Dermis blood vessel endothelial cell (primary cell): ENCODE measurements around the gene FBXL2. TPM values are rescaled to one million over a fixed set of nuclear protein-coding genes. Genes with fewer than 3 reads are reported as not detected.

Experiments used
- DNase-seq: peaks from one replicate; pipeline ENCODE4 v3.0.0; 2010
- total RNA-seq: library from RNA; depleted of rRNA; stranded (reverse); fragments of >200 nt; gene quantifications from 2 replicates; pipeline ENCODE4 v1.2.3, GENCODE V29; 2014

FBXL2 gene, protein sequence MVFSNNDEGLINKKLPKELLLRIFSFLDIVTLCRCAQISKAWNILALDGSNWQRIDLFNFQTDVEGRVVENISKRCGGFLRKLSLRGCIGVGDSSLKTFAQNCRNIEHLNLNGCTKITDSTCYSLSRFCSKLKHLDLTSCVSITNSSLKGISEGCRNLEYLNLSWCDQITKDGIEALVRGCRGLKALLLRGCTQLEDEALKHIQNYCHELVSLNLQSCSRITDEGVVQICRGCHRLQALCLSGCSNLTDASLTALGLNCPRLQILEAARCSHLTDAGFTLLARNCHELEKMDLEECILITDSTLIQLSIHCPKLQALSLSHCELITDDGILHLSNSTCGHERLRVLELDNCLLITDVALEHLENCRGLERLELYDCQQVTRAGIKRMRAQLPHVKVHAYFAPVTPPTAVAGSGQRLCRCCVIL
- total RNA-seq = 23.1 and 25.4 TPM in 2 replicates

DNA sequence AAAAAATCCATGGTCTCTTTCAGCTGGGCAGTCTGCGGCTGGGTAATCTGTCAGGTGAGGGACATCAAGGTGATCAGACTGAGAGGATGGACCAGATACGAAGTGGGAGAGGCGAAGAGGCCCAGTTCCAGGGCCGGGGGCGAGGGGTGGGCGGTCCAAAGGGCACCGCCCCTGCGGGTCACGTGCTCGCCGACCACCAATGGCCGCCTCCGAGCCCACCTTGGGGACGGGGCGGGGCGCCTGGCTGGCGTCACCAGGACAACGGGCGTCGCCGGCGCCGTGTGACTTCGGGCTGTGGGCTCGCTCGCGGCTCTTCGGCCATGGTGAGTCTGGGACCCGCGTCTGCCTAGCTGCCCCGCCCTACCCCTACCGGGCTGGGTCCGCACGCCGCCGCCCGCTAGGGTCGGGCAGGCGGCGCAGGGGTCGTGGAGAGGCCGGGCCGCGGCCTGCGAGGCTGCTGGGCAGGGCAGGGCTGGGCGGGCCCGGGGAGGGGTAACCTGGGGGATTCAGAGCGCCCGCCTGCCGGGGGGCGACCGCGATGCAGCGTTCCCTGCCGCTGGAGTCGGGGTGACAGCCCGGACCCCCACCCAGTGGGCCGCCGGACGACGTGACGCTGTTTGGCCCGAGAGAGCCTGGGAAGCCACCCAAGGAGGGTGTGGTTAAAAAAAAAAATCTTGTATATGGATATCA lies at the start of gene FBXL2:
FBXL2 (plus strand) TSS at position 250 of the 690 bp plus-strand sequence; CDS start at position 321, 71 bp downstream.
- peak; percentile 88 for DNase-seq

DNA sequence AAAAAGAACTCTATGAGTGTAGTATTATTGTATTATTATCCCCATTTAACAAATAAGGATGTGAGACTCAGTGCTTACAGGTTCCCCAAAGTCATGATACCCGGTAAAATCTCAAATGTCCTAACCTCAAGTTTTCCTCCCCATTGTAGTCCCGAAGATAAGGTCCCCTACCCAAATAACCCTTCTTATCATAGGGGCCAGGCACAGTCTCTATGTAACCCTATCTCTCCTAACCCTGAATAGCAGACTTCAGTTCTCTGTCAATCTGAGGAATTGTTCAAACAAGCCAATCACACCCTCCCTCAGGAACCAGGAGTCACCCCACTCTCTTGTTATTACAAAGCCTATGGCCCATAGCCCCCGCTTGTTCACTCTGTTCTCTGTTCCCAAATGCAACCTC lies 48.2 kb upstream of the FBXL2 start:
- no peak for DNase-seq

DNA sequence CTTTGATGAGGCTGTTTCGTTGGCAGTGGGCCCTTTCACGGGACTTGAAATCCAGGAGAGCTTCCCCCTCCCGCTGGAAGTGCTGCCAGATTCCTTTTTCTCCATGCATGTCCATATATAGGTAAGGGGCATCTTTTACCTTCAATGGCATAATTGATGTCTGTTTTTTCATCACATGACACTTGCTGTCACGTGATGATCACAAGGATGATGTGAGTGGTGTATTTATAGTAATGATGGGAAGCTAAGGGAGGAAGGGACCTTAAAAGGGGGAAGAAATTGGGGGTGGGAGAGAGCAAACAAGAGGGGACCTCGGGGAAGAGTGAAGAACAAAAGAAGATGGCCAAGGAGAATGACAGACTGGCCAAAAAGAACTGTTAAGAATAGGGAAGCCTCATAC lies 47.3 kb upstream of the FBXL2 start:
- no peak for DNase-seq

DNA sequence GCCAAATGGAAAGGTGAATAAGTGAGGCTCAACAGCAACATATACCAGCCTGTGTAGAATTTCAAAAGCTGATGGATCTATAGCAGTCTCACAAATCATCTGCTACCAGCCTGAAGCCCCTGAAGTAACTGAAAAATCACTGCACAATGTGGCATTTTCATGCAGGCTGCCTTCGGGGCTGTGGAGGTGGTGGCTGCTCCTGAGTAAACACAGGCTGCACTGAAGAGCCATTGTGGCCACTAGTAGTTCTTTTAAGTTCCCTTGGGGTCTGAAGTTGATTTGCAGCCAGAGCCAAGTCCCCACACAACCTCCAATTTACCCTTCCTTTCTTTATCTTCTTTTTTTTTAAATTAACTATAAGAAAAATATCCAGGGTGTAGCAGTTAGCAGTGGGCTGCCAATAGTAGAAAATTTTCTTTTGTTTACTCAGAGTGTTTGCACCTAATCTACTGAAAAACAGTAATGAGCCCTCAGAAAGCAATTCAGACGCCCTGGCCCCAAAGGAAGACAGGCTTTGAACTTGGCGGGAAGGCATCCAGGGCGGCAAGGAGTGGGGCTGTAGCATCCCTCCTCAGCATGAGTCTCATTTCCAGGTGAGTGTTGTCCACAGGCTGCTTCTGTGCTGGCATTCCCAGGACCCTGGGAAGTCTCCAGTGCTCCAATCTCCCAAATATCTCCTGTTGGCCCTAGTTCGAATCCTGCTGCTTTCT lies 45.3 kb upstream of the FBXL2 start:
- DNase-seq = no peak

DNA sequence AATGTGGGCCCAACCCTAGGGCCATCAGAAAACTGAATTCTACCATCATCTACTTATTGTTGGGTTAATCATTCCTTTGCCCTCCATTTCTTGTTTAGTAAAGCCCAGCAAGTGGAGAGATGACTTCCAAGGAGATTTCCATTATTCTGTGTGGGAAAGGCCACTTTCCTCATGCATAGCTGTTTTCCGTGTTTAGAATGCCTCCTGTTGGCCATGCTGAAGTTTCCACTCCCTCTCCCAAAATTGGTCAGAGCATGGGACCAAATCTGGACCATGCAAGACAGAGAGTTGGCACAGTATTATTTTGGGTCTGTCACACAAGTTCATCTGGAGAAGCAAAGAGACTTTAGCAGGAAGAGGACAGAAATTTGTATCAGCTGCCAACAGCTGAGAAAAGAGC lies 43.4 kb upstream of the FBXL2 start:
- DNase-seq = peak; percentile 14

DNA sequence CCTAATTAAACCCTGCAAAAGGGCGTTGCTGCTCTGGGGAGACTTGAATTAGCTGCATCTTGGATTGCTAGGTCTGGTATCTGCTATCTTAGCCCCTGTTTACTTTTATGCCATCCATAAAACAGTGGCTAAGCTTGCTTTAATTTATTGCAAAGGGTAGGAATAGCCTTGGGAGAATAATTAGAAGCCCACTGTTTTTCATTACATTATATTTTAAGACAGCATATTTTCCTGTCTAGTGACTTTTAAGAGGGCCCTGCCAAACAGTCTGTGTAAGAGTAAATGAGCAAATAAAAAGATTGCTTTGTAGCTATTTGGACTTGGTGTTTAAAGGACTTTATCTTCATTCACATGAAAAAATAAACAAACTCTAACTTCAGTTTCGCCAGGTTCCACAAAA lies 41.2 kb upstream of the FBXL2 start:
- DNase-seq = no peak

DNA sequence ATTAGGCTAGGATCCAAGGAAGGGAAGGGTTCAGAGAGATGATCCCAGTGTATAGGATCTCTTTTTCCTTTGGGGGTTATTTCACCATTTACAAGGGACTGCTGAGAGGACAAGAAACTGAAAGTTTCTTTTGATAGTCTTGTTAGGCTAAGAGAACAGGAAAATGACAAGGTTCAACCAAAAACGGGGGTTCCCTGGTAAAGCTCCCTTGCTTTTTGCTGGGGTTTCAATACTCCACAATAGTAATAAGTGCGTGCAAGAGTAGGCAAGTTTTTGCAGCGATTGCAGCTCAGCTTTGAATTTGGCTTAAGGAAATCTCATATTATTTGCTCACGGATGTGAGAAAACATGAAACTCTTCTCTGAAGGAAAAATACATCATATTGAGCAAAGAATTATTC lies 39.8 kb upstream of the FBXL2 start:
- DNase-seq = no peak

DNA sequence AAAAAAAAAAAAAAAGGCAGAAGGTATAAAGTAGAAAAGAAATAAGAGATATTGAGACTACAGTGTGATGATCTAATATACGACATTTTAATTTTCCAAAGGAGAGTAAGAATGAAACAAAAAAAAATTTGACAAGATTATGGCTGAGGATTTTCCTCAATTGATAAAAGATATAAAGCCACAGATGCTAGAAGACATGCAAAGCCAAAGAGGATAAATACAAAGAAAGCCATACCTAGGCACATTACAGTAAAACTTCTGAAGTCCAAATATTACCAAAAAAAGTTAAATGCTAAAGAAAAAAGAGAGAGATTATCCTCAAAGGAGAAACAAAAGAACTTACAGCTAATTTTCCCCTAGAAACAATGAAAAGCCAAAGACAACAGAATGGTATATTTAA lies 38.3 kb upstream of the FBXL2 start:
- no peak for DNase-seq

DNA sequence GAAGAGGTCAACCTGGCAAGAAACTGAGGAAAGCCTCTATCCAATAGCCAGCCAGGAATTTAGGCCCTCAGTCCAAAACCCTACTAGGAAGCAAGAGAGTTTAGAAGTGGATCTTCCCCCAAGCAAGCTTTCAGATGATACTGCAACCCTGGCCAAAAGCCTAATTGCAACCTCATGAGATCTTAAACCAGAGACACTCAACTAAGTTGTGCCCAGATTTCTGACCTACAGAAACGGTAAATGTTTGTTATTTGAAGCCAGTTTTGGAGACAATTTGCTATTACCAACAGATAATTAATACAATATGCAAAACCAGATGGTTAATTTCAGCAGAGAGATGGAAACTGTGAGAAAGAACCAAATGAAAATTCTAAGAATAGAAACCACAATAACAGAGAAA lies 37.0 kb upstream of the FBXL2 start:
- DNase-seq = no peak

DNA sequence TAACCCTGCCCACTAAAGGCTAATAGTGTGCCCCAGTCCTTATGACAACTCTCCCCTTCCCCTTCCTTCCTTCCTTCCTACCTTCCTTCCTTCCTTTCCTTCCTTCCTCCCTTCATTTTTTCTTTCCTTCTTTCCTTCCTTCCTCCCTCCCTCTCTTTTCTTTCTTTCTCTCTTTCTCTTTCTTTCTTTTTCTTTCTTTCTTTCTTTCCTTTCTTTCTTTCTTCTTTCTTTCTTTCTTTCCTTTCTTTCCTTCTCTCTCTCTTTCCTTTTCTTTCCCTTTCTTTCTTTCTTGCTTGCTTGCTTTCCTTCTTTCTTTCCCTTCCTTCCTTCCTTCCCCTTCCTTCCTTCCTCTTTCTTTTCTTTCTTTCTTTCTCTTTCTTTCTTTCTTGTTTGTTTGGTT lies 30.5 kb upstream of the FBXL2 start:
- no peak for DNase-seq

DNA sequence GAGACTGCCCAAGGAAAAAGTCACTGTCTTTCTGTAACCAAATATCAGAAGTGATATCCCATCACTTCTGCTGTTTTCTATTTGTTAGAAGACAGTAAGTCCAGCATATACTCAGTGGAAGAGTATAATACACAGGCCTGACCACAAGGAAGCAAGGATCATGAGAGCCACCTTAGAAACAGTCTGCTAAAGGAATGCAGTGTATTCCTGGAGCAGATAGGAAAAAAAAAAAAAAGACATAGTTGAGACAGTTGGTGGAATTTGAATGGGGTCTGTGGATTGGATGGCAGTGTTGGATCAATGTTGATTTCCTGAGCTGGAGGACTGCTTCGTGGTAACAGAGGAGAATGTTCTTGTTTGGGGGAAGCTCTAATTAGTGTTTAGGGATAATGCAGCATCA lies 26.5 kb upstream of the FBXL2 start:
- no peak for DNase-seq

DNA sequence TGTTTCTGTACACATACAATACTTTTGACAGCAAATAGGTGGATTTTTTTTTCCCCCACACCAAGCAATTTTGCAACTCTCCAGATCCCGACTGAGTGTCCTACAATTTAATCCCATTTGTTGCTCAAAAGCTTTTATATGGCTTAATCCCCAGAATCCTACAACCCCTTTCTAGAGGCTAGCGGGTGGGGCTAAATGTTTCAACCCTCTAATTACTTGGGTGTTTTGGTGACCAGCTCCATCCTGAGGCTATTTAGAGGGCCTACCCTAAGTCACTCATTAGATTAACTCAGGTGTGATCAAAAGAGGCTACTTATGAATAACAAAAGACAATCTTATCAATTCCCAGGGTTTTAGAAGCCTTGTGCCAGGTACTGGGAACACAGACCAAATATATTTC lies 21.0 kb upstream of the FBXL2 start:
- DNase-seq = no peak

DNA sequence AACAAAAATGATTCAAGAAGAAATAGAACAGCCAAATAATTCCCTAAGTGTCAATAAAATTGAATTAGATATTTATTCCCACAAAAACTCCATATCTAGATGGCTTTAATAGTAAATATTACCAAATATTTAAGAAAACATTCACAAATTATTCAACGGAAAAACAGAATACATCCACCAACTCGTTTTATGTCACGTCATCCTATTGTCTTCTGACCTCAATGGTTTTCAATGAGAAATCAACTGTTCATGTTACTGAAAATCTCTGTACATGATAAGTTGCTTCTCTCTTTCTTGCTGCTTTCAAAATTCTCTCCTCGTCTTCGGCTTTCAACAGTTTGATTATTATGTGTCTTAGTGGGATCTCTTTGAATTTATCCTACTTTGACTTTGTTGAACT lies 17.1 kb upstream of the FBXL2 start:
- no peak for DNase-seq

DNA sequence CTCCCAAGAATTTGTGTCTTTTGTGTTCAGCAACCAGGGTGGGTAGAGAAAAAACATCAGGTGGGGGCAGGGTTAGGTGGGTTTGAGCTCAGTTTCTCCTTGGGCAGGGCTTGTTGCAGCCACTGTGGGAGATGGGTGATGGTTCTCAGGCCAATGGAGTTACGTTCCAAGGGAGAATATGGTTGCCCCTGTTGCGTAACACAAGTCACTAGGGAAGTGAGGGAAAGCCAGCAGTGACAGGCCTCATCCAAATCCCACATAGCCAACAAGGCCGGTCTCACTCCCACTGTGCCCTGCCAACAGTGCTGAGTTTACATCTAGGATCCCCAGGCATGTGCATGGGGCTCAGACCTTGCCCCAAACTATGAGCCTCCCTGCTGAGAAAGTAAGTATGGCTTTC lies 7.9 kb upstream of the FBXL2 start:
- no peak for DNase-seq

DNA sequence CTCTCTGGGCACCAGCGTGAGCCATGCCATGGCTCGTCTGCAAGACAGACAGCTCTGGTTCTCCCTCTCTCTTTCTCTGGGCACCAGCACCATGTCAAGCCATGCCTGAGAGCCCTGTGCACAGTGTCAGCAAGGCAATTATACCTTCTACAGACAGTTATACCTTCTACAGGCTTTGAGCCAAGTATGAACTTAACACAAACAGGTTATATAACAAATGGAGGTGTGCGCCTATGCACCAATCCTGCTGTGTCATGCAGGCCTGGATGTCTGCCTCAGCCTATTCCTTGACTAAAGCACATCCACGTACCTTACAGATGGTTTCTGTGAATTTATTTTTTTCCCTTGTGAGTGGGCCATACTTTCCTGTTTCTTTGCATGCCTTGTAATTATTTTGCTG lies 5.9 kb upstream of the FBXL2 start:
- DNase-seq = no peak

DNA sequence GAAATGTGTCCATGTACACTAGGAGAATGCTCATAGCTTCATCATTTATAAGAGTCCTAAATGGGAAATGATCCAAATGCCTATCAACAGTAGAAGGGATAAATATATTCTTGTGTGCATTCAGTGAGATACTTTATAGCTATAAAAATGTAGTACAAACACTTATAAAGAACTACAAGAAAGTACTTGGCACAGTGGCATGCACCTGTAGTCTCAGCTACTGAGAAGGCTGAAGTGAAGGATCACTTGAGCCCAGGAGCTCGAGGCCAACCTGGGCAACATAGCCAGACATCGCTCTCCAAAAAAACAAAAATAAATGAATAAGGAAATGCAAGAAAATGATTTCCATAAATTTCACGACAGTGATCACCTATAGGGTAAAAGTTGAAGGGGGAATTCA lies 3.6 kb upstream of the FBXL2 start:
- DNase-seq = no peak

DNA sequence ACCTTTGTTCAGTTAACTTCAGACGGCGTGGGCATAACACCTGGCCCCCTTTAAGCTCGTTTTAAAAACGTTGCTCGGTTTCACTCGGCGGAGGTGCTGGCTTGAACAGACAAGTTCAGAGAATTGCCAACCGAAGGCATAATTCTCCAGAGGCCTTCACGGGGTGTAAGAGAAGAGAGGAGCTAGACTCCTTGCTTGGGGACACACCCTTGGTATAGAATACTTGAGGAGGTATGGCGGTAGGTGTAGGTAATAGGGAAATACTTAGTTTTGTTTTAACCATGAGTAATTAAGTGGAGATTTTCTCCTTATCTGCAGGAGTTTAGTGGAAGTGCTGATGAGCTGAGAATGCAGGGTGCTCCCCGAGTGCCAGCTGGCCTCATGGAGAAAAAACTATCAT lies 921 bp downstream of the FBXL2 start:
- DNase-seq = peak; percentile 35

DNA sequence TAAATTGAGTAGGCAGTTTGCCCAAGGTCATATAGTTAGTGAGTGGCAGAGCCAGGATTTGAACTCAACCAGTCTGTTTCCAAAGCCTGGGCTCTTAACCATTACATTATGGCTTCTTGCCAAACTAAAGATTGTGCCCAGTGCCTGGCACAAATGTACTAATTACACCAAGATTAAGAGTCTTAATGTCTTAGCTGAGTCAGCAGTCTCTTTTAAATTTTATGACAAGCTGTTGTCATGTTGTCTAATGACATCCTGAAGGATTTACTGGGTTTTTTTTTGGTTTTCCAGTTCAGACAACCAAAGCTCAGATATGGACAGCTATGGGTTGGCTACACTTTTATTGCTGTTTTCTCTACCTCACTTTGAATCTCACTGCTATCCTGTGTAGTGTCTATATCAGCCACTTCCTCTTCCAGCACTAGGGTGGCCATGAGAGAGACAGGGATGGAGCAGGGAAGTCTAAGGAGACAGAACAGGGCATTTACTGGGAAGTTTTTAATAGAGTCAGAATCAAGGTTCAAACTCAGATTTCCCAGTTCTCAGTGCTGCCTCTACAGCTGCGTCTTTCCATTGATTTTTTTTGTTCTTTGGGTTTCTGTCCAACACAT lies 10.5 kb downstream of the FBXL2 start:
- no peak for DNase-seq

DNA sequence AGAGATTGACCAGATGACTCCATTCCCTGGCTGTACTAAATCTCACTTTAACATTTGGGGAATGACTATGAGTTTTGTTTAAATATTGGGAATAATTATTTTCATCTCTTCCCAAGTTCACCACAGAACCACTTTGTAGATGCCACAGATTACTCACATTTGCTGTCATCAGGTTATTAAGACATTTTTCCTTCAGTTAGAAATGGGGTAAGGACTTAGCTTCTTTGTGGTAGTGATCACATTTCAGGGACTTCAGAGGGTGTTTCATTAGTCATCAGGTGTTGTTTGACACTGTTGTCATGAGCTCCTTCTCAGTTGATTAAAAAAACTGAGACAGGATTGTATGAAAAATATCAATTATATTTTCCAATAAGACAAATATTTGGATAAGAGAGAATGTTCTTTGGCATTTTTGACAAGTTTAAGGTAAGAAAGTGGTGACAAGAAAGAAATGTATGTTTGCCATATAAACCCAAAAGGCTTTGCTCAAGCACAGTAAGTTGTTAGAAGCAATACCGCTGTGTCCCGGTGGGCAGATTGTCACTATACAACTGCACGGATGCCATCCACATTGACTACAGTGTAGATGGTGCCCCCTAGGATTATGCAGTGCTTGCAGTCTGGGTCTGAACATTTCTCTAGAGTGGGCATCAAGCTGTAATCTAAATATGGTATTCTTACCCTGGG lies 22.3 kb downstream of the FBXL2 start:
- DNase-seq = no peak

DNA sequence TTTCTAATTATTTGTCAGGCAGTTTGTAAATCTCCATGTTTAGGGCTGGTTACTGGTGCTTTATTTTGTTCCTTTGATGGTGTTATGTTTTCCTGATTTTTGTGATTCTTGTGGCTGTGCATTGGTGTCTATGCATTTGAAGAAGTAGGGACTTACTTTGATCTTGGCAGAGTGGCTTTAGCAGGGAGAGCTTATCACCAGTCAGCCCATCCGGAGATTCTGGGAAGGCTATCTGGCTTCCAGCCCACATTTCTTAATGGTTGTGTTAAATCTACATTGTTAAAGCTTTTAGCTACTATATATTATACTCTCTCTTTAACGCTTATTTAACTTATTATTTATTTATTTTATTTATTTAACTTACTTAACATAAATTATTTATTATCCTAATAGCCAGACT lies 35.1 kb downstream of the FBXL2 start:
- peak; percentile 80 for DNase-seq

DNA sequence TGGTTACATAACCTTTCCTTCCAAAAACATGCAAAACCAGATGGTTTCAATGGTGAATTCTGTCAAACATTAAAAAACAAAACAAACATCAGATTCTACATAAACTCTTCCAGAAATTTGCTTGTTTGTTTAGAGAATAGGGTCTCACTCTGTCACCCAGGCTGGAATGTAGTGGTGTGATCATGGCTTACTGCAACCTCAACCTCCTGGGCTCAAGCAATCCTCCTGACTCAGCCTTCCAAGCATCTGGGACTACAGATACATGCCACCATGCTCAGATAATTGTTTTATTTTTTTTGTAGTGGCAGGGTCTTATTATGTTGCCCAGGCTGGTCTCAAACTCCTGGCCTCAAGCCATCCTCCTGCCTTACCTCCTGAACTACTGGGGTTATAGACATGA lies 36.1 kb downstream of the FBXL2 start:
- no peak for DNase-seq

DNA sequence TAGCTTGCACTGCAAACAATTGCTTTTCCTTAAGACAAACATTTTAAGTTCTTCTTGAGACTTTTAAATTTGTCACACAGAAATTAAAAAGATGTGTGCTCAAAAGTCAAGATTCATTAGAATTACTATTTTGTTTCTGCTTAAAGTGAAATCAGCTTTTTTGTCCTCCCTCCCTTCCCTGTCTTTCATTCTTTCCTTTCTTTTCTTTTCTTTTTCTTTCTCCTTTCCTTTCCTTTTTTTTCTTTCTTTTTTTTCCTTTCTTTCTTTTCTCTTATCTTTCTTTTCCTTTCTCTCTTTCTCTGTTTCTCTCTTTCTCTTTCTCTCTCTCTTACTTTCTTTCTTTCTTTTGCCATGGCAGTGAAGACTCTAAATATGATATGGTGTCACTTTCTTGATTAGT lies 37.8 kb downstream of the FBXL2 start:
- DNase-seq = no peak

DNA sequence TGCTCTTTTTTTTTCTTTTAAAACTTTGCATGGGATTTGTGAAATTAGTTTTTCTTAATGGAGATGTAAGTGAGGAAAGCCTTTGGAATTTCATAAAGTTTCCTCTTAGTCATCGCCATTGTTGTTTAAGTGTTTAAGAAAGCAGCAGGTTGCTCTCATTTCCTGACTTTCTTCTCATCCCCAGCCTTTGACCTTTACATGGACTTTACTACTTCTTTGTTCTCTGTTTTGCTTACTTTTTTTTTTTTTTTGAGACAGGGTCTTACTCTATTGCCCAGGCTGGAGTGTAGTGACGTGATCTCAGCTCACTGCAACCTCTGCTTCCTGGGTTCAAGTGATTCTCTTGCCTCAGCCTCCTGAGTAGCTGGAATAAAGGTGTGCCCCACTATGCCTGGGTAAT lies 38.6 kb downstream of the FBXL2 start:
- DNase-seq = peak; percentile 97
